HG02678 (cell line): Measurements from ENCODE around the gene SP6.

Experiments
- ATAC-seq: cut with Tn5 transposase; IDR thresholded peaks from one replicate; pipeline ENCODE4 v1.9.1; 2021; ENCODE audit warnings: mild to moderate bottlenecking, moderate library complexity; ENCODE audit not compliant: unreplicated experiment

SP6 gene

GRCh38 chr17:47813512-47814031, 37.4 kb downstream of the SP6 start:
- ATAC-seq = no peak

GRCh38 chr17:47813077-47813476, 37.9 kb downstream of the SP6 start:
- no peak for ATAC-seq

- ATAC-seq = no peak
These were observed 38.6 kb downstream of the SP6 start for GRCh38 chr17:47812146-47812920.

GRCh38 chr17:47811709-47812108, 39.3 kb downstream of the SP6 start:
- no peak for ATAC-seq

- ATAC-seq = no peak
These were observed 39.9 kb downstream of the SP6 start for GRCh38 chr17:47810901-47811635.

- ATAC-seq = no peak
These were observed 40.7 kb downstream of the SP6 start for GRCh38 chr17:47810200-47810821.

GRCh38 chr17:47808830-47809480, 42.0 kb downstream of the SP6 start:
- ATAC-seq = no peak

- no peak for ATAC-seq
These were observed 42.7 kb downstream of the SP6 start for GRCh38 chr17:47808036-47808829.

- ATAC-seq = no peak
These were observed 43.5 kb downstream of the SP6 start for GRCh38 chr17:47807421-47807820.

GRCh38 chr17:47806913-47807255, 44.1 kb downstream of the SP6 start:
- ATAC-seq = no peak

- ATAC-seq = no peak
These were observed 44.7 kb downstream of the SP6 start for GRCh38 chr17:47806026-47806912.

- ATAC-seq = no peak
These were observed 46.5 kb downstream of the SP6 start for GRCh38 chr17:47804461-47804860.

- no peak for ATAC-seq
These were observed 47.2 kb downstream of the SP6 start for GRCh38 chr17:47803751-47804150.

GRCh38 chr17:47803201-47803600, 47.8 kb downstream of the SP6 start:
- no peak for ATAC-seq

- ATAC-seq = peak; percentile 62
These were observed 48.5 kb downstream of the SP6 start for GRCh38 chr17:47802341-47803022.

GRCh38 chr17:47801906-47802305, 49.1 kb downstream of the SP6 start:
- no peak for ATAC-seq

GRCh38 chr17:47801176-47801765, 49.7 kb downstream of the SP6 start:
- ATAC-seq = no peak

- ATAC-seq = no peak
These were observed 50.3 kb downstream of the SP6 start for GRCh38 chr17:47800686-47801085.

GRCh38 chr17:47797797-47798196, 53.2 kb downstream of the SP6 start:
- ATAC-seq = no peak
